ENCODE data around the gene GPRIN3. TPM values are rescaled to one million over a fixed set of nuclear protein-coding genes. Genes with fewer than 3 reads are reported as not detected.

GPRIN3 gene
- total RNA-seq, 1 donor from 2014 or later, result 25.2 TPM

- H3K4me3 ChIP-seq, result no peak overlapping the region
- H3K36me3 ChIP-seq, result no peaks in the 10 kb centered on the region
- TF ChIP-seq CTCF (IDR thresholded peaks at IDR 0.05), result no peak
- DNase-seq, result no peak
- H3K27ac ChIP-seq, result no peak overlapping the region
- no peaks in the 10 kb centered on the region for H3K27me3 ChIP-seq
- ATAC-seq, result no peak
- H3K4me1 ChIP-seq, result no peaks in the 10 kb centered on the region
- H3K9me3 ChIP-seq, result no peaks in the 10 kb centered on the region
- intact Hi-C loops (cut with DNase I), result no loop called here
Measured at GRCh38 chr4:89196056-89196674, 111.4 kb downstream of the GPRIN3 start.

- intact Hi-C loops (cut with DNase I), result no loop called here
- no peak for TF ChIP-seq CTCF (IDR thresholded peaks at IDR 0.05)
- no peaks in the 10 kb centered on the region for H3K9me3 ChIP-seq
- no peak overlapping the region for H3K4me3 ChIP-seq
- ATAC-seq, result no peak
- H3K4me1 ChIP-seq, result no peaks in the 10 kb centered on the region
- no peaks in the 10 kb centered on the region for H3K36me3 ChIP-seq
- no peak overlapping the region for H3K27ac ChIP-seq
- H3K27me3 ChIP-seq, result no peaks in the 10 kb centered on the region
- DNase-seq, result no peak
Measured at GRCh38 chr4:89193843-89194242, 113.8 kb downstream of the GPRIN3 start.

Other genes with a start within 250 kb of the GPRIN3 start
- 5.1 TPM for gene TIGD2, start 196.3 kb downstream of the GPRIN3 start, total RNA-seq